ENCODE data around the gene TAC4.

GRCh38 chr17:49861150-49861884 is 13.4 kb upstream of the TAC4 start:
- TF ChIP-seq, protein P1, sequence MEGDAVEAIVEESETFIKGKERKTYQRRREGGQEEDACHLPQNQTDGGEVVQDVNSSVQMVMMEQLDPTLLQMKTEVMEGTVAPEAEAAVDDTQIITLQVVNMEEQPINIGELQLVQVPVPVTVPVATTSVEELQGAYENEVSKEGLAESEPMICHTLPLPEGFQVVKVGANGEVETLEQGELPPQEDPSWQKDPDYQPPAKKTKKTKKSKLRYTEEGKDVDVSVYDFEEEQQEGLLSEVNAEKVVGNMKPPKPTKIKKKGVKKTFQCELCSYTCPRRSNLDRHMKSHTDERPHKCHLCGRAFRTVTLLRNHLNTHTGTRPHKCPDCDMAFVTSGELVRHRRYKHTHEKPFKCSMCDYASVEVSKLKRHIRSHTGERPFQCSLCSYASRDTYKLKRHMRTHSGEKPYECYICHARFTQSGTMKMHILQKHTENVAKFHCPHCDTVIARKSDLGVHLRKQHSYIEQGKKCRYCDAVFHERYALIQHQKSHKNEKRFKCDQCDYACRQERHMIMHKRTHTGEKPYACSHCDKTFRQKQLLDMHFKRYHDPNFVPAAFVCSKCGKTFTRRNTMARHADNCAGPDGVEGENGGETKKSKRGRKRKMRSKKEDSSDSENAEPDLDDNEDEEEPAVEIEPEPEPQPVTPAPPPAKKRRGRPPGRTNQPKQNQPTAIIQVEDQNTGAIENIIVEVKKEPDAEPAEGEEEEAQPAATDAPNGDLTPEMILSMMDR (IDR thresholded peaks at IDR 0.05; ENCODE audit: insufficient read depth, low read length, poor library complexity, severe bottlenecking) = peak; percentile 93
- no peak for TF ChIP-seq EZH2phosphoT487 (conservative IDR thresholded peaks at IDR 0.05; ENCODE audit: low read length)

Data from SU-DHL-6 (cell line).